Measurements from ENCODE around the gene SKAP2.

The SKAP2 gene

DNA sequence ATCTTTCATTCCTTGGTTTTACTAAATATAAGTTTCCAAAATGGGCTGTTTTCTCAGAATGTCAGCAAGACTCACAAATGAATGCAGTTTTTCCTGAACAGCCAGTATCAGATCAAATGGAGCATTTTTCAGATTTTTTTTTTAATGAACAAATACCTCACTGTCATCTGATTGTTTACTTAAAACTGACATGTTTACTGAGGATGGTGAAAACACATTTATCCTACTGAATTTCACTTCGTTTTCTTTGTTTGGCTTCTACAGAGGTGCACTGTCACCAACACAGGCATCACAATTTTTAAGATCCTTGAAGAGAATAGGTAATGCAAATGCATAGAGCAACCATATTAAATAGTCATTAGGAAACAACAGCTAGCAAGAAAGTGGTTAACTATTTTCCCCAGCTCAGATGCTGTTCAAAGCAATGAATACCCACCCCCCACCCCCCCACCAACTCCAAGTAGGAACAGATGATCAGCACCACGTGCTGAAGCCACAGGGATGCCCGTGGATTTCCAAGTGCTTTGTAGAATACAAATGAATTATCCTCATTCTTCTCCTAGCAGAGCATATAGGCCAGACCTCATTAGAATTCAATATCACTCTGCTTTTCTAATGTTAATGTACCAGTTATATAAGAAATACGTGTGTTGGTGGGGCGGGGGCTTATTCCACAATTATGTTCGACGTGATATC is 205.9 kb downstream of the SKAP2 start:
- DNase-seq: no peak

DNA sequence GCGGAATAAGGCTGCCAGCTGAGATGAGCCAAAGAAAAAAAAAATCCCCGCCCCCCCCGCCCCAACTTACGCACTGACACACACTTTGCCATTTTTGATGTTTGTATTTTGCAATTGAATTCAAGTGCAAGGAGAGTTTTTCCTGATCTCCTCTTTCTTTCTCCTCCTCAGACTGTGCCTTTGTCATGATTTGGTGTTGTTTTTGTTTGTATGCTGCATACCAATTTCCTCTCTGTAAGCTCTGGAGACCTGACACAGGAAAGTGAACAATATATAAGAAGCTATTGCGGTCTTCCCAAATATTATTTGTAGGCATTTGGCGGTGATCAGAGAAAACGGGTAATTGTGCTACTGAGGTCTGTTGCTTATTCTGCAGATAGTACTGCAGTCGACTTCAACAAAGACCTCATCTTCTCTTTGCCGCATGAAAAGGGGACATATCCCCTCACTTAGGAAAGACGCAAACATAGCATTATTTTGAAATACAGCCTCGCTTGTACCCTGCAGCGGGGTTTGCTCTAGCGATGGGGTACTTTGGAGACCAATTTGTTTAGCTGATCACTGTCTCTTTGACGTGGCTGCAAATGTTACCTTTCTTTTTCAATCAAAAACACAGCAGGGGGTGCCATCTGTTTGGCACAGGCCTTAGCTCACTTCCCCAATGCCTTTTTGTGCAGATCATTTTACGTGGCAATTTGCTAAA is 206.6 kb downstream of the SKAP2 start:
- DNase-seq: no peak

- no peak for DNase-seq
These were observed 207.2 kb downstream of the SKAP2 start for GRCh38 chr7:26657206-26657641.

DNA sequence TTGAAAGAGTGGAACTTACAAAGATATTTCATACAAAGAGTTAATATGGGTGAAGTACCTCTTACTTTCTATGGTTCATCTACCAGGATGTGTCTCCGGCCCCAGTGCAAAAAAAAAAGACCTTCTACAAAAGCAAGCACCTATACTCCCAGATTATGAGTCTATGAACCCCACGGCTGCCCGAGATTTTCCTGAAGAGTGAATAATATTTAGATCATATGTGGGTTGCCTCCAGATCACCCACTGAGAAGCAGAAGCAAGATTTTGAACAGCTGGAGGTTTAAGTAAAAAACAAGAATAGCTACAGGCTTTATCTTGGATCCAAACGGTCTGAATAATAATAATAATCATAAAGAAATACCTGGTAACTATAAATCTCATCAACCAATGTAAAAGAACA is 207.7 kb downstream of the SKAP2 start:
- no peak for DNase-seq

- DNase-seq: no peak
These were observed 208.6 kb downstream of the SKAP2 start for GRCh38 chr7:26655781-26656180.

GRCh38 chr7:26653430-26654399 is 210.7 kb downstream of the SKAP2 start:
- no peak for DNase-seq

- DNase-seq: no peak
These were observed 211.8 kb downstream of the SKAP2 start for GRCh38 chr7:26652401-26653100.

DNA sequence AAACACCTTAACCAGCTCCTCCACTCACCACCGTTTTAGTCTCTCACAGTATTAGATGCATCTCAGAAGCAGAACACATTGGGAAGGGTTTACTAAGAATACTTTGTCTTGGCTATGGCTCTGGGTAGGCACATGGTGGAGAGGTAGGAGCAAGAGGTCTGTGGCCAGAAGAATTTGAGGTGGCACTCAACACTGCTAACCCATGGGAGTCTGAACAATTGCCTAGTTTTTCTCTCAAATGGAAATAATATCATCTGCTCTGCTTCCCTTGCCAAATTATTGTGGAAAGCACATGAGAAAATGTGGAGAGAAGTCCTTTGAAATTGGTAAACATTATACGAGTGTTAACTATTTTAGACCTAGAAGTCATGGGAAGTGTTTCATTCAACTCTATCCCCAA is 214.3 kb downstream of the SKAP2 start:
- DNase-seq: no peak

GRCh38 chr7:26649388-26649787 is 215.0 kb downstream of the SKAP2 start:
- no peak for DNase-seq

DNA sequence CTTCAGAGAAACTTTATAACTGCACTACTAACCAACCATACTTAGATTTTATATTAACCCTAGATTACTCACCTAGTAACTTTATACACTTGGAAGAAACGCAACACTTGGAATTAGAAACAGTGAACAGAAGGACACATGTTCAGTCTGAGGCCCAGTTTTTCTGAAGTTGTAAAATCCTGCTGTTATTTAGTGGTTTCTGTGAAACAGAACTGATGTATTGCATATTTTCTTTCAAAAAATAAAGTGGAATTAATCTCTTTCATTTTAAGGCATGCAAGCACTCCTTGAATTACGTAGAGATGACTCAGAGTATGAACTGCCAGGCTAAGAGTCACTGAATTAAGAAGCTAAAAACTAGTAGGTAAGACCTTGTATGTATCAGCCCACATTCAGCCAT is 215.8 kb downstream of the SKAP2 start:
- no peak for DNase-seq

- no peak for DNase-seq
These were observed 217.9 kb downstream of the SKAP2 start for GRCh38 chr7:26646336-26647048.

DNA sequence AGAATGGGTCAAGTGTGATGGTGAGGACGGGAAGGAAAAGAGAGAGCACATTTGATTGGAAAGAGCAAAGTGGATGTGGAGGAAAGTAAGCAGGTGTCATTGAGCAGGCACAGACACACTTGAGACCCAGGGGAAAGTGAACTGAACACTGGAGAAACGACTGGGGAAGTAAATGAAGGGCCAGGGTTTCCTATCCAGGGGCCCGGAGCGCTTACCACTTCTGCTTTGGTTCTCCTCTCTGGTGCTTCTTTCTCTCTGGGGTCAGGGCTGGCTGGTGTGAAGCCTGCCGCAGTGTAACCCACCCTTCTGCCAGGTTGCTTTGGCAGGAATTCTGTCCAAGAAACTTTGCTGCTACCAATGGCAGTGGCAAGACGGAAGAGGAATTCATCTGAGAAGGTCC is 219.3 kb downstream of the SKAP2 start:
- DNase-seq: no peak

DNA sequence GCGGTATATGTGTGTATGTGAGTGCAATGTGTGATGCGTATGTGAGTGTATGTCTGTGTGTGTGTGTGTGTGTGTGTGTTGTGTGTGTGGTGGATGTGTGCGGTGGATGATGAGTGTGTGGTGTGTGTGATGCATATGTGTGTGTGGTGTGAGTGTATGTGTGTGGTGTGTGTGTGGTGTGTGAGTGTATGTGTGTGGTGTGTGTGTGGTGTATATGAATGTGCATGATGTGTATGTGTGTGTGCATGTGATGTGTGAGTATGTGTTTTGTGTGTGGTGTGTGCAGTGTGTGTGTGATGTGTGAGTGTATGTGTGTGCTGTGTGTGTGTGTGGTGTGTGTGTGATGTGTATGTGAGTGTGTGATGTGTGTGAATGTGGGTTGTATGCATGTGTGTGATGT is 222.0 kb downstream of the SKAP2 start:
- no peak for DNase-seq

- no peak for DNase-seq
These were observed 224.7 kb downstream of the SKAP2 start for GRCh38 chr7:26639695-26640094.

- no peak for DNase-seq
These were observed 225.3 kb downstream of the SKAP2 start for GRCh38 chr7:26639111-26639510.

DNA sequence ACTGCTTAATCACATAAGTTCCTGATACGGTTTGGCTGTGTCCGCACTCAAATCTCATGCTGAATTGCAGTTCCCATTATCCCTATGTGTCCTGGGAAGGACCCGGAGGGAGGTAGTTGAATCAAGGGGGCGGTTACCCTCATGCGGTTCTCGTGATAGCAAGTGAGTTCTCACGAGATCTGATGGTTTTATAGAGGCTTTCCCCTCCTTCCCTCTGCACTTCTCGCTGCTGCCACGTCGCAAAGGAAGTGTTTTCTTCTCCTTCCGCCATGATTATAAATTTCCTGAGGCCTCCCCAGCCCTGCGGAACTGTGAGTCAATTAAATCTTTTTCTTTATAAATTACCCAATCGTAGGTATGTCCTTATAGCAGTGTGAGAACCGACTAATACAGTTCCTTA is 226.2 kb downstream of the SKAP2 start:
- DNase-seq: no peak

GRCh38 chr7:26637610-26638009 is 226.8 kb downstream of the SKAP2 start:
- no peak for DNase-seq

GRCh38 chr7:26636808-26637207 is 227.6 kb downstream of the SKAP2 start:
- no peak for DNase-seq

- DNase-seq: no peak
These were observed 230.8 kb downstream of the SKAP2 start for GRCh38 chr7:26633557-26633956.

DNA sequence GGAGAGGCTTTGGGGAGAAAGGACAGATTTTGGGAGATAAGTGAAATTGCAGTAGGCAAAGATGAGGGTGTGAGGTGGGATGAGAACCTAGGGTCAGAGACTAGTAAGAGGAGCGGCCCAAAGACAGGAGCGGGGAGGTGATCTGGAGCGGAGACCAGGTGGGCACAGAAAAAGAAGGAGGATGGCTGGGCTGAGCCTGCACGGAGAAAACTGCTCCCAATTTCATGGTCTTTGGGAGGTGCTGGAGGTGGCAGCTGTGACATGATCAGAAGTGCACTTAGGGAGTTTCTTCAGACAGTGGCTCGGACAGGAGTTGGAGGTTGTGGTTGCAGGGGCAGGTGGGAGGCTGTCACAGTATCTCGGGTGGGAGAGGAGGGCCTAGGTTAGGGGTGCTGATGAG is 232.8 kb downstream of the SKAP2 start:
- DNase-seq: no peak

GRCh38 chr7:26630941-26631580 is 233.3 kb downstream of the SKAP2 start:
- no peak for DNase-seq

- DNase-seq: no peak
These were observed 234.0 kb downstream of the SKAP2 start for GRCh38 chr7:26630361-26630760.

All from CD4-positive, alpha-beta T cell treated with Interleukin-10 for 1 hour (primary cell).